DMS53 treated with DMSO at 0.1 percent for 48 hours (cell line): ENCODE data around the gene CSPG4.

Experiments
- DNase-seq: peaks from one replicate; lab custom pipeline; 2025; ENCODE audit not compliant: unreplicated experiment; lab: John Stamatoyannopoulos, UW

CSPG4 gene

GRCh38 chr15:75671730-75672602, 40.7 kb downstream of the CSPG4 start:
- no peak for DNase-seq

GRCh38 chr15:75669879-75670212, 42.8 kb downstream of the CSPG4 start:
- DNase-seq, result no peak

- DNase-seq, result no peak
These were observed 43.3 kb downstream of the CSPG4 start for GRCh38 chr15:75669191-75669878.

- no peak for DNase-seq
These were observed 45.7 kb downstream of the CSPG4 start for GRCh38 chr15:75666823-75667501.

- DNase-seq, result peak; percentile 51
These were observed 48.7 kb downstream of the CSPG4 start for GRCh38 chr15:75663931-75664421.

GRCh38 chr15:75662823-75663519, 49.7 kb downstream of the CSPG4 start:
- DNase-seq, result no peak

- DNase-seq, result no peak
These were observed 50.9 kb downstream of the CSPG4 start for GRCh38 chr15:75661756-75662140.

- DNase-seq, result no peak
These were observed 51.4 kb downstream of the CSPG4 start for GRCh38 chr15:75661100-75661755.

- DNase-seq, result no peak
These were observed 52.6 kb downstream of the CSPG4 start for GRCh38 chr15:75659928-75660645.

GRCh38 chr15:75659141-75659771, 53.4 kb downstream of the CSPG4 start:
- DNase-seq, result no peak

GRCh38 chr15:75656813-75657212, 55.8 kb downstream of the CSPG4 start:
- DNase-seq, result no peak

GRCh38 chr15:75656331-75656730, 56.3 kb downstream of the CSPG4 start:
- no peak for DNase-seq

- peak; percentile 12 for DNase-seq
These were observed 56.7 kb downstream of the CSPG4 start for GRCh38 chr15:75655931-75656330.

- DNase-seq, result no peak
These were observed 58.3 kb downstream of the CSPG4 start for GRCh38 chr15:75654201-75654907.

GRCh38 chr15:75653347-75653913, 59.2 kb downstream of the CSPG4 start:
- DNase-seq, result no peak

- DNase-seq, result no peak
These were observed 60.7 kb downstream of the CSPG4 start for GRCh38 chr15:75651810-75652543.

GRCh38 chr15:75650908-75651809, 61.5 kb downstream of the CSPG4 start:
- no peak for DNase-seq
